Type B pancreatic cell (in vitro differentiated cells): ENCODE results near the gene PRSS48. TPM values are rescaled to one million over a fixed set of nuclear protein-coding genes. Genes with fewer than 3 reads are reported as not detected.
"Not testable (repeated sequence)": the region's sequence is repeated elsewhere in the genome, so short reads cannot be mapped to it uniquely, and the experiment has no call there.

Source experiments
- DNase-seq: peaks from one replicate; pipeline ENCODE4 v3.0.0; 2021; ENCODE audit warnings: mixed read lengths; ENCODE audit not compliant: unreplicated experiment; ENCODE audit errors: extremely low spot score
- H3K27ac Mint-ChIP-seq: 2 replicates; pipeline ENCODE4 v1.8.0; 2021; ENCODE audit warnings: mild to moderate bottlenecking, mixed read lengths
- H3K27me3 Mint-ChIP-seq: 2 replicates; pipeline ENCODE4 v1.8.0; 2021; ENCODE audit warnings: mixed read lengths
- H3K36me3 Mint-ChIP-seq: 2 replicates; pipeline ENCODE4 v1.8.0; 2021; ENCODE audit warnings: mixed read lengths
- H3K4me1 Mint-ChIP-seq: one replicate; pipeline ENCODE4 v1.8.0; 2021; ENCODE audit warnings: mixed read lengths; ENCODE audit not compliant: unreplicated experiment
- H3K4me3 Mint-ChIP-seq: 2 replicates; pipeline ENCODE4 v1.8.0; 2021; ENCODE audit warnings: mild to moderate bottlenecking, mixed read lengths
- H3K9me3 Mint-ChIP-seq: 2 replicates; pipeline ENCODE4 v1.8.0; 2021; ENCODE audit warnings: mixed read lengths
- total RNA-seq: library from RNA; stranded (reverse); gene quantifications from 2 replicates; pipeline ENCODE4 v1.2.1, GENCODE V29; 2021; ENCODE audit warnings: low replicate concordance
- TF ChIP-seq, protein P1 (sequence below): fragments of 200-600 bp; sonication (generic); conservative IDR thresholded peaks from 2 replicates; pipeline ENCODE4 v1.5.0; 2021; ENCODE audit warnings: antibody characterized with exemption, mild to moderate bottlenecking

PRSS48 gene
- total RNA-seq, 1 donor from 2014 or later, result not detected

DNA sequence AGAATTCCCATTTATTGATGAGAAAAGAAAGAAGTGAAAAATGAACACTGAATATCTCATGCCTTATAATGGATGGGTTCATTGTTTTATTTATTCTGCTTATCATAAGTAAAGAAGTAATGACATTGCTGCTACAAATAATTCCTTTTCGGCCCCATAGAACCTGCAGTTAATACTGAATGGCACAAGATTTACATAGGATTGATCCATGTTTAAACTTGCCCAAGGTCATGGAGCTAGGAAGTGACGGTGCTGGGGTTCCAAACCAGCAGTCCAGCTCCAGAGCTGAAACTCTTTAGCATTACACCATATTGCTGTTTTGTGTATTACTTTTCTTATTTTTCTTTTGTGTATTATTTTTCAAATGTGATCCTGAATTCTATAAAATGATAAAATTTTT, 30.2 kb upstream of the PRSS48 start:
- DNase-seq, result no peak
- H3K27ac Mint-ChIP-seq, result no peak overlapping the region
- TF ChIP-seq, protein P1, sequence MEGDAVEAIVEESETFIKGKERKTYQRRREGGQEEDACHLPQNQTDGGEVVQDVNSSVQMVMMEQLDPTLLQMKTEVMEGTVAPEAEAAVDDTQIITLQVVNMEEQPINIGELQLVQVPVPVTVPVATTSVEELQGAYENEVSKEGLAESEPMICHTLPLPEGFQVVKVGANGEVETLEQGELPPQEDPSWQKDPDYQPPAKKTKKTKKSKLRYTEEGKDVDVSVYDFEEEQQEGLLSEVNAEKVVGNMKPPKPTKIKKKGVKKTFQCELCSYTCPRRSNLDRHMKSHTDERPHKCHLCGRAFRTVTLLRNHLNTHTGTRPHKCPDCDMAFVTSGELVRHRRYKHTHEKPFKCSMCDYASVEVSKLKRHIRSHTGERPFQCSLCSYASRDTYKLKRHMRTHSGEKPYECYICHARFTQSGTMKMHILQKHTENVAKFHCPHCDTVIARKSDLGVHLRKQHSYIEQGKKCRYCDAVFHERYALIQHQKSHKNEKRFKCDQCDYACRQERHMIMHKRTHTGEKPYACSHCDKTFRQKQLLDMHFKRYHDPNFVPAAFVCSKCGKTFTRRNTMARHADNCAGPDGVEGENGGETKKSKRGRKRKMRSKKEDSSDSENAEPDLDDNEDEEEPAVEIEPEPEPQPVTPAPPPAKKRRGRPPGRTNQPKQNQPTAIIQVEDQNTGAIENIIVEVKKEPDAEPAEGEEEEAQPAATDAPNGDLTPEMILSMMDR, result no peak
- no peaks in the 10 kb centered on the region for H3K27me3 Mint-ChIP-seq
- no peaks in the 10 kb centered on the region for H3K9me3 Mint-ChIP-seq
- no peak overlapping the region for H3K4me3 Mint-ChIP-seq
- H3K36me3 Mint-ChIP-seq, result no peaks in the 10 kb centered on the region
- no peaks in the 10 kb centered on the region for H3K4me1 Mint-ChIP-seq

DNA sequence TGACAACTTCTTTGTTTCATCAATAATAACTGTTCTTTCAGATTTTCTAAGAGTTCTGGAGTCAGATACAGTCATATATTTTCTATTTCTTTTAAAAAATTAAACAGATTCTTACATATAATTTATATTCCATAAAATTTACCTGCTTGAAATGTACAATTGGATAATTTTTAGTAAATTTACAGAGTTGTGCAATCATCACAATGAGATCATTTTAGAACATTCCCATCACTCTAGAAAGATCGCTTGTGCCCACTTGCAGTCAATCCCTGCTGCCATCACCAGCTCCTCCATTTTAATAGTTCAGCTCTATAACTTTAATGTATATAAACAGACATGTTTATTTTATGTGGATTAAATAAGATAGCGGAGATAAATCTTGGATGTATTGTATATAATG, 29.6 kb upstream of the PRSS48 start:
- Mint-ChIP-seq H3K4me1 (no peaks in the 10 kb centered on the region), H3K27me3 (no peaks in the 10 kb centered on the region), H3K9me3 (no peaks in the 10 kb centered on the region), H3K36me3 (no peaks in the 10 kb centered on the region), H3K4me3 (no peak overlapping the region), H3K27ac (no peak overlapping the region)
- TF ChIP-seq, protein P1, result no peak
- DNase-seq, result no peak

DNA sequence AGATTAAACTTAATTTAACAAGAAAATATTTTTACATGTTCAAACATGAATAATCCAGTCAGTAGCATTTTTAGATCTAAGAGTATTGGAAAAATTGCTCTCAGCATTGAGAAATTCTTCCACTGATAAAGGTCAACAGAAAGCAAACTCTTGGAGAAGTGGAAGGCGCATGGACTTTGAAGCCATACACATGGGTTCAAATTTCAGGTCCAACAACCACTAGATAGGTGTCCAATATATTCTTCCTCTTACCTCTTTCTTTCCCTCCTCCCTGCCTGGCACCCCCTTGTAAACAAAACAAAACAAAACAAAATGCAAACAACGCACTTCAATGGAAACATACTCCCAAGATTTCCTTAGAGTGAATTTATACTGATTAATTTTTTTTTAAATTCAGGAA, 28.4 kb upstream of the PRSS48 start:
- no peaks in the 10 kb centered on the region for H3K36me3 Mint-ChIP-seq
- H3K9me3 Mint-ChIP-seq, result no peaks in the 10 kb centered on the region
- no peaks in the 10 kb centered on the region for H3K4me1 Mint-ChIP-seq
- H3K27ac Mint-ChIP-seq, result no peak overlapping the region
- no peaks in the 10 kb centered on the region for H3K27me3 Mint-ChIP-seq
- no peak overlapping the region for H3K4me3 Mint-ChIP-seq
- no peak for DNase-seq
- TF ChIP-seq, protein P1, result no peak

DNA sequence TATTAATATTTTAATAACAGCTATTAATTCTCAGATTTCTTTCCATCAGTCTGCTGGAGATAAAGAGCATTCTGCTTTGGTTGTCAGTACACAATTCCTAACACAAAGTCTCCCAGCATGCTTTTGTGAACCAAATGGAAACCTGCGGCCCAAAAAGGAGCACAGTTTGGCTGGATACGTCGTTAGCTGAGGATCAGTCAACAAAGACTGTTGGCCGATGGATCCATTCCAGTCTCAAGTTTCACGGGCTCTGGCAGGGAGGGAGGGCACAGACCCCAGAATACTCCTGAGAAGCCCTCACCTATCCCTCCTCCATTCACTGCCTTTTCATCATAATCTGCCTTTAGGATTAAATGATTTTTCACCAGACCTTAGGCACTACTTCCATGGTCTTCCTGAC, 26.3 kb upstream of the PRSS48 start:
- H3K27me3 Mint-ChIP-seq, result no peaks in the 10 kb centered on the region
- DNase-seq, result no peak
- no peaks in the 10 kb centered on the region for H3K4me1 Mint-ChIP-seq
- TF ChIP-seq, protein P1, result no peak
- H3K4me3 Mint-ChIP-seq, result no peak overlapping the region
- no peaks in the 10 kb centered on the region for H3K9me3 Mint-ChIP-seq
- H3K27ac Mint-ChIP-seq, result no peak overlapping the region
- H3K36me3 Mint-ChIP-seq, result no peaks in the 10 kb centered on the region

DNA sequence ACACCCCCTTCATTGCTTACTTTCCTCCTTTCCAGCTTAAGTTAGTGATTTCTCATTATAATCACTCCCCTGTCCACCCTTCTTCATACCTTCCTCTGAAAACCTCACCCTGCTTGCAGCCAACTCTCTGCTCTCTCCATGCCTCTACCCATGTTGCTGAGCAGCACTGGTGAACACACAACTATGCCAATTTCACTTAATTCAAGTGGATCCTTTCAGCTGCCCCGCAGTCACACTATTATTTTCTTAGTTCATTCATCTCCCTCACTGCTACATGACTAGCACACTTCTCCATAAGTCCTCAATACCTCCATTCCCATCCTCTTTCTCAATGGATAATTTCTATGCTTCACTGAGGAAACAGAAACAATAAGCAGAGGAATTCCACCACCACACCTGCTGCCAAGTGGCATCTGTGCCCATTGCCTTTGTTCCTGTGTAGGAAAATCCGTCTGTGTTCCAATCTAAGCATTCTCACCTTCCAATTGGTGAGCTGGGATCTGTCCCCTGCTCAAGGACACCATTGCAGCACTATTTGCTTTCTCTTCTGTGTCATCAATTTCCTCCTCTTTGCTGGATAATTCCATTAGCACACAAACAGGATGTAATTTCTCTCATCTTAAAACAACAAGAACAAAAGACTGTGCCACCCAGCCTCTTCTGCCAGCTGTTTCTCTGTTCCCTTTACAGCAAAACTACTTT, 25.2 kb upstream of the PRSS48 start:
- Mint-ChIP-seq H3K27ac (no peak overlapping the region), H3K27me3 (no peaks in the 10 kb centered on the region)

DNA sequence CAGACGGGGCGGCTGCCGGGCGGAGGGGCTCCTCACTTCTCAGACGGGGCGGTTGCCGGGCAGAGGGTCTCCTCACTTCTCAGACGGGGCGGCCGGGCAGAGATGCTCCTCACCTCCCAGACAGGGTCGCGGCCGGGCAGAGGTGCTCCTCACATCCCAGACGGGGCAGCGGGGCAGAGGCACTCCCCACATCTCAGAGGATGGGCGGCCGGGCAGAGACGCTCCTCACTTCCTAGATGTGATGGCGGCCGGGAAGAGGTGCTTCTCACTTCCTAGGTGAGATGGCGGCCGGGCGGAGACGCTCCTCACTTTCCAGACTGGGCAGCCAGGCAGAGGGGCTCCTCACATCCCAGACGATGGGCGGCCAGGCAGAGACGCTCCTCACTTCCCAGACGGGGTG, 21.7 kb upstream of the PRSS48 start:
- peaks cover 11% of the 10 kb centered on the region for H3K36me3 Mint-ChIP-seq
- DNase-seq, H3K4me3 Mint-ChIP-seq, H3K27ac Mint-ChIP-seq, H3K4me1 Mint-ChIP-seq, H3K9me3 Mint-ChIP-seq, H3K27me3 Mint-ChIP-seq: not testable (repeated sequence)

More for the DNA sequence above, 25.2 kb upstream of the PRSS48 start:
- no peaks in the 10 kb centered on the region for H3K36me3 Mint-ChIP-seq
- H3K4me3 Mint-ChIP-seq, result no peak overlapping the region
- H3K9me3 Mint-ChIP-seq, result no peaks in the 10 kb centered on the region
- DNase-seq, result no peak
- TF ChIP-seq, protein P1, result no peak
- H3K4me1 Mint-ChIP-seq, result no peaks in the 10 kb centered on the region

DNA sequence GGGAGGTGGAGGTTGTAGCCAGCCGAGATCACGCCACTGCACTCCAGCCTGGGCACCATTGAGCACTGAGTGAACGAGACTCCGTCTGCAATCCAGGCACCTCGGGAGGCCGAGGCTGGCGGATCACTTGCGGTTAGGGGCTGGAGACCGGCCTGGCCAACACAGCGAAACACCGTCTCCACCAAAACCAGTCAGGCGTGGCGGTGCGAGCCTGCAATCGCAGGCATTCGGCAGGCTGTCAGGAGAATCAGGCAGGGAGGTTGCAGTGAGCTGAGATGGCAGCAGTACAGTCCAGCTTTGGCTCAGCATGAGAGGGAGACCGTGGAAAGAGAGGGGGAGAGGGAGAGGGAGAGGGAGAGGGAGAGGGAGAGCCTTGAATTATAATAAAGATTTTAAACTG, 21.3 kb upstream of the PRSS48 start:
- not testable (repeated sequence) for DNase-seq, H3K4me1 Mint-ChIP-seq, H3K4me3 Mint-ChIP-seq, H3K9me3 Mint-ChIP-seq, H3K27ac Mint-ChIP-seq, H3K27me3 Mint-ChIP-seq
- H3K36me3 Mint-ChIP-seq, result peaks cover 11% of the 10 kb centered on the region
